GM21576 (cell line): ENCODE data around the gene ABHD17C.
A peak's percentile ranks its signal among the peaks of the same experiment; 100 is the strongest.

Experiments used
- ATAC-seq: cut with Tn5 transposase; IDR thresholded peaks from one replicate; pipeline ENCODE4 v1.9.1; 2021; ENCODE audit warnings: mild to moderate bottlenecking, moderate library complexity; ENCODE audit not compliant: unreplicated experiment

ABHD17C gene

GRCh38 chr15:80689294-80689693, 5.8 kb upstream of the ABHD17C start:
- ATAC-seq, result no peak

GRCh38 chr15:80689716-80690115, 5.4 kb upstream of the ABHD17C start:
- ATAC-seq, result no peak

GRCh38 chr15:80691575-80691974, 3.5 kb upstream of the ABHD17C start:
- ATAC-seq, result no peak

- ATAC-seq, result no peak
Measured at GRCh38 chr15:80693682-80694610, 1.2 kb upstream of the ABHD17C start.

GRCh38 chr15:80694611-80695098, 455 bp upstream of the ABHD17C start:
- peak; percentile 29 for ATAC-seq

- ATAC-seq, result peak; percentile 5
Measured at GRCh38 chr15:80695911-80696661, 976 bp downstream of the ABHD17C start.

GRCh38 chr15:80697075-80697685, 2.1 kb downstream of the ABHD17C start:
- no peak for ATAC-seq

GRCh38 chr15:80698676-80699075, 3.6 kb downstream of the ABHD17C start:
- ATAC-seq, result no peak

GRCh38 chr15:80699981-80700380, 4.9 kb downstream of the ABHD17C start:
- ATAC-seq, result no peak

GRCh38 chr15:80701676-80702311, 6.7 kb downstream of the ABHD17C start:
- ATAC-seq, result no peak

- ATAC-seq, result no peak
Measured at GRCh38 chr15:80703081-80703480, 8.0 kb downstream of the ABHD17C start.

GRCh38 chr15:80703965-80704364, 8.9 kb downstream of the ABHD17C start:
- ATAC-seq, result no peak

- no peak for ATAC-seq
Measured at GRCh38 chr15:80706161-80706560, 11.1 kb downstream of the ABHD17C start.

- no peak for ATAC-seq
Measured at GRCh38 chr15:80709542-80709941, 14.4 kb downstream of the ABHD17C start.

GRCh38 chr15:80710635-80711554, 15.8 kb downstream of the ABHD17C start:
- ATAC-seq, result no peak

GRCh38 chr15:80711886-80712285, 16.8 kb downstream of the ABHD17C start:
- ATAC-seq, result no peak

- ATAC-seq, result no peak
Measured at GRCh38 chr15:80712956-80713355, 17.8 kb downstream of the ABHD17C start.

- ATAC-seq, result no peak
Measured at GRCh38 chr15:80721476-80721875, 26.4 kb downstream of the ABHD17C start.

GRCh38 chr15:80722811-80723210, 27.7 kb downstream of the ABHD17C start:
- ATAC-seq, result no peak

GRCh38 chr15:80727196-80727595, 32.1 kb downstream of the ABHD17C start:
- ATAC-seq, result no peak
